Stimulated activated effector memory CD8-positive, alpha-beta T cell treated with anti-CD3 and anti-CD28 coated beads, Interleukin-12 subunit alpha, Interleukin-12 subunit beta, amount 100 ng/mL, for 72 hours (primary cell): ENCODE measurements around the gene S1PR1.
"Not testable (repeated sequence)": the region's sequence is repeated elsewhere in the genome, so short reads cannot be mapped to it uniquely, and the experiment has no call there.

Source experiments
- ATAC-seq: fragments of 150-1000 bp; cut with Tn5 transposase; 2 replicates; pipeline ENCODE4 v1.10.0; 2021
- DNase-seq, 2 donors: peaks; one replicate each; pipeline ENCODE4 v3.0.0; 2021 to 2022; ENCODE audit warnings: low spot score in 2 of 2
- H3K27ac Mint-ChIP-seq: one replicate; pipeline ENCODE4 v1.8.0; 2022; ENCODE audit warnings: mild to moderate bottlenecking, mixed read lengths
- H3K36me3 Mint-ChIP-seq: one replicate; pipeline ENCODE4 v1.8.0; 2022; ENCODE audit warnings: mild to moderate bottlenecking, mixed read lengths
- H3K4me1 Mint-ChIP-seq: one replicate; pipeline ENCODE4 v1.8.0; 2022; ENCODE audit warnings: mixed read lengths
- H3K4me3 Mint-ChIP-seq: one replicate; pipeline ENCODE4 v1.8.0; 2022; ENCODE audit warnings: mild to moderate bottlenecking, mixed read lengths
- H3K9me3 Mint-ChIP-seq: one replicate; pipeline ENCODE4 v1.8.0; 2022; ENCODE audit warnings: mixed read lengths

Gene S1PR1

GRCh38 chr1:101236516-101237228, at the start of gene S1PR1:
Gene S1PR1, plus strand, starts transcription at chr1:101237019. Its CDS starts 1,966 bp downstream, at chr1:101238985.
- DNase-seq = peak; percentile 56 to 87
- Mint-ChIP-seq H3K36me3 (peaks cover 67% of the 10 kb centered on the region), H3K4me3 (peak within 1 kb of the TSS; percentile 97), H3K9me3 (no peaks in the 10 kb centered on the region), H3K27ac (peak within 1 kb of the TSS; percentile 98), H3K4me1 (peaks cover 57% of the 10 kb centered on the region)
- peak; percentile 44 for ATAC-seq

GRCh38 chr1:101187297-101187696, 49.5 kb upstream of the S1PR1 start:
- ATAC-seq (no peak), DNase-seq (no peak)
- H3K4me3 Mint-ChIP-seq = no peak overlapping the region
- H3K4me1 Mint-ChIP-seq = peaks cover 23% of the 10 kb centered on the region
- no peaks in the 10 kb centered on the region for H3K36me3 Mint-ChIP-seq
- H3K9me3 Mint-ChIP-seq = peaks cover 3% of the 10 kb centered on the region
- no peak overlapping the region for H3K27ac Mint-ChIP-seq

GRCh38 chr1:101188331-101188730, 48.5 kb upstream of the S1PR1 start:
- Mint-ChIP-seq H3K9me3 (peaks cover 3% of the 10 kb centered on the region), H3K4me3 (no peak overlapping the region), H3K36me3 (no peaks in the 10 kb centered on the region), H3K27ac (no peak overlapping the region), H3K4me1 (peaks cover 23% of the 10 kb centered on the region)
- DNase-seq (no peak), ATAC-seq (peak; percentile 55)

GRCh38 chr1:101188968-101189367, 47.9 kb upstream of the S1PR1 start:
- not testable (repeated sequence) for H3K4me3 Mint-ChIP-seq, H3K9me3 Mint-ChIP-seq, H3K36me3 Mint-ChIP-seq, ATAC-seq, H3K27ac Mint-ChIP-seq, DNase-seq
- peaks cover 23% of the 10 kb centered on the region for H3K4me1 Mint-ChIP-seq

GRCh38 chr1:101190441-101190840, 46.4 kb upstream of the S1PR1 start:
- no peak overlapping the region for H3K4me3 Mint-ChIP-seq
- ATAC-seq (no peak), DNase-seq (no peak)
- H3K4me1 Mint-ChIP-seq = peaks cover 23% of the 10 kb centered on the region
- H3K36me3 Mint-ChIP-seq = no peaks in the 10 kb centered on the region
- H3K27ac Mint-ChIP-seq = no peak overlapping the region
- peaks cover 3% of the 10 kb centered on the region for H3K9me3 Mint-ChIP-seq

- Mint-ChIP-seq H3K4me1 (peaks cover 23% of the 10 kb centered on the region), H3K36me3 (no peaks in the 10 kb centered on the region), H3K4me3 (no peak overlapping the region), H3K27ac (no peak overlapping the region), H3K9me3 (peaks cover 6% of the 10 kb centered on the region)
- DNase-seq = no peak
- no peak for ATAC-seq
Observed at GRCh38 chr1:101191049-101191448, 45.8 kb upstream of the S1PR1 start.

GRCh38 chr1:101193733-101194169, 43.1 kb upstream of the S1PR1 start:
- H3K4me3 Mint-ChIP-seq = no peak overlapping the region
- peaks cover 18% of the 10 kb centered on the region for H3K4me1 Mint-ChIP-seq
- no peak overlapping the region for H3K27ac Mint-ChIP-seq
- ATAC-seq = no peak
- DNase-seq = no peak
- H3K9me3 Mint-ChIP-seq = peaks cover 4% of the 10 kb centered on the region
- no peaks in the 10 kb centered on the region for H3K36me3 Mint-ChIP-seq

GRCh38 chr1:101194746-101195145, 42.1 kb upstream of the S1PR1 start:
- DNase-seq = no peak
- Mint-ChIP-seq H3K27ac (no peak overlapping the region), H3K9me3 (peaks cover 4% of the 10 kb centered on the region), H3K4me3 (no peak overlapping the region), H3K4me1 (peaks cover 25% of the 10 kb centered on the region), H3K36me3 (no peaks in the 10 kb centered on the region)
- no peak for ATAC-seq

GRCh38 chr1:101196668-101197067, 40.2 kb upstream of the S1PR1 start:
- ATAC-seq (no peak), DNase-seq (no peak)
- Mint-ChIP-seq H3K4me1 (peaks cover 32% of the 10 kb centered on the region), H3K27ac (no peak overlapping the region), H3K4me3 (no peak overlapping the region), H3K36me3 (peaks cover 6% of the 10 kb centered on the region), H3K9me3 (peaks cover 4% of the 10 kb centered on the region)

- DNase-seq (peak in 1 of 2 donors; percentile 75), ATAC-seq (peak; percentile 98)
- H3K36me3 Mint-ChIP-seq = peaks cover 6% of the 10 kb centered on the region
- H3K4me1 Mint-ChIP-seq = peaks cover 30% of the 10 kb centered on the region
- H3K27ac Mint-ChIP-seq = peak overlapping the region; percentile 93
- peaks cover 4% of the 10 kb centered on the region for H3K9me3 Mint-ChIP-seq
- H3K4me3 Mint-ChIP-seq = peak overlapping the region; percentile 45
Observed at GRCh38 chr1:101198842-101199636, 37.8 kb upstream of the S1PR1 start.

GRCh38 chr1:101199637-101199982, 37.2 kb upstream of the S1PR1 start:
- peaks cover 30% of the 10 kb centered on the region for H3K4me1 Mint-ChIP-seq
- H3K9me3 Mint-ChIP-seq = peaks cover 4% of the 10 kb centered on the region
- peaks cover 6% of the 10 kb centered on the region for H3K36me3 Mint-ChIP-seq
- H3K4me3 Mint-ChIP-seq = peak overlapping the region; percentile 45
- no peak for ATAC-seq
- DNase-seq = no peak
- peak overlapping the region; percentile 93 for H3K27ac Mint-ChIP-seq

GRCh38 chr1:101200513-101200912, 36.3 kb upstream of the S1PR1 start:
- Mint-ChIP-seq H3K27ac (peak overlapping the region; percentile 93), H3K9me3 (peaks cover 4% of the 10 kb centered on the region), H3K4me1 (peaks cover 37% of the 10 kb centered on the region), H3K4me3 (peak overlapping the region; percentile 37), H3K36me3 (peaks cover 6% of the 10 kb centered on the region)
- DNase-seq = no peak
- no peak for ATAC-seq

GRCh38 chr1:101203820-101204540, 32.8 kb upstream of the S1PR1 start:
- H3K4me1 Mint-ChIP-seq = peaks cover 28% of the 10 kb centered on the region
- no peaks in the 10 kb centered on the region for H3K9me3 Mint-ChIP-seq
- no peak overlapping the region for H3K27ac Mint-ChIP-seq
- DNase-seq (no peak), ATAC-seq (no peak)
- H3K4me3 Mint-ChIP-seq = no peak overlapping the region
- H3K36me3 Mint-ChIP-seq = peaks cover 6% of the 10 kb centered on the region

- H3K36me3 Mint-ChIP-seq = peaks cover 1% of the 10 kb centered on the region
- peaks cover 17% of the 10 kb centered on the region for H3K4me1 Mint-ChIP-seq
- ATAC-seq (peak; percentile 77), DNase-seq (no peak)
- H3K27ac Mint-ChIP-seq = peak overlapping the region; percentile 64
- no peaks in the 10 kb centered on the region for H3K9me3 Mint-ChIP-seq
- no peak overlapping the region for H3K4me3 Mint-ChIP-seq
Observed at GRCh38 chr1:101205457-101205856, 31.4 kb upstream of the S1PR1 start.

GRCh38 chr1:101206139-101206538, 30.7 kb upstream of the S1PR1 start:
- peak; percentile 64 for ATAC-seq
- not testable (repeated sequence) for H3K36me3 Mint-ChIP-seq, DNase-seq, H3K4me3 Mint-ChIP-seq, H3K9me3 Mint-ChIP-seq
- Mint-ChIP-seq H3K4me1 (peaks cover 20% of the 10 kb centered on the region), H3K27ac (peak overlapping the region; percentile 64)
